ENCODE measurements around the gene DUOXA2.

- TF ChIP-seq CTCF (conservative IDR thresholded peaks at IDR 0.05; ENCODE audit: low read depth in 2 of 2) (no peak), POLR2AphosphoS5 (IDR thresholded peaks at IDR 0.05; ENCODE audit: low read depth) (no peak), EZH2 (IDR thresholded peaks at IDR 0.05; ENCODE audit: low read depth, unreplicated experiment) (peak; percentile 67), EZH2phosphoT487 (IDR thresholded peaks at IDR 0.05; ENCODE audit: unreplicated experiment) (peak; percentile 65), ETS1 (IDR thresholded peaks at IDR 0.05) (no peak), CREB1 (CRISPR knock-in tag; IDR thresholded peaks at IDR 0.05; ENCODE audit: low read depth) (no peak), REST (IDR thresholded peaks at IDR 0.05; ENCODE audit: unreplicated experiment) (no peak), JUNB (IDR thresholded peaks at IDR 0.05; ENCODE audit: unreplicated experiment) (no peak), ZNF331 (CRISPR knock-in tag; IDR thresholded peaks at IDR 0.05; ENCODE audit: low read depth) (no peak), STAT1 (IDR thresholded peaks at IDR 0.05; ENCODE audit: unreplicated experiment) (no peak), ZNF114 (CRISPR knock-in tag; IDR thresholded peaks at IDR 0.05) (no peak), NANOG (IDR thresholded peaks at IDR 0.05; ENCODE audit: borderline replicate concordance) (no peak), ZNF462 (CRISPR knock-in tag; IDR thresholded peaks at IDR 0.05) (no peak)
Observed at GRCh38 chr15:45114076-45114750, at the start of gene DUOXA2, which contains the start of gene DUOX2.
